Liver (tissue), 9 donors: ENCODE results near the gene PTPN18. TPM values are rescaled to one million over a fixed set of nuclear protein-coding genes. Genes with fewer than 3 reads are reported as not detected.

Source experiments
- DNase-seq: peaks from one replicate; pipeline ENCODE4 v3.0.0-alpha.2; 2017; ENCODE audit warnings: low spot score
- H3K27ac ChIP-seq, 2 donors: one replicate each; pipeline ENCODE4 v1.7.0; 2013; ENCODE audit warnings: inconsistent platforms in 2 of 2, low read length in 2 of 2, control low read depth in 1 of 2, low read depth in 1 of 2, mild to moderate bottlenecking in 1 of 2
- H3K27me3 ChIP-seq, 4 donors: one replicate each; pipeline versions ENCODE4 v1.6.1 to v1.7.0; 2013; ENCODE audit warnings: low read length in 3 of 4, inconsistent platforms in 1 of 4, mild to moderate bottlenecking in 1 of 4, moderate library complexity in 1 of 4; ENCODE audit not compliant: control insufficient read depth in 4 of 4, insufficient read depth in 4 of 4
- H3K36me3 ChIP-seq, 4 donors: one replicate each; pipeline versions ENCODE4 v1.6.1 to v1.7.0; 2013; ENCODE audit warnings: low read length in 3 of 4, mild to moderate bottlenecking in 3 of 4, low read depth in 1 of 4, moderate library complexity in 1 of 4; ENCODE audit not compliant: control insufficient read depth in 4 of 4, insufficient read depth in 3 of 4
- H3K4me1 ChIP-seq, 4 donors: one replicate each; pipeline versions ENCODE4 v1.6.1 to v1.7.0; 2013; ENCODE audit warnings: low read length in 3 of 4, mild to moderate bottlenecking in 3 of 4, moderate library complexity in 1 of 4; ENCODE audit not compliant: control insufficient read depth in 4 of 4, insufficient read depth in 4 of 4
- H3K4me3 ChIP-seq, 3 donors: one replicate each; pipeline versions ENCODE4 v1.6.1 to v1.7.0; 2013; ENCODE audit warnings: low read length in 3 of 3, control low read depth in 1 of 3, low read depth in 1 of 3, mild to moderate bottlenecking in 1 of 3
- H3K9ac ChIP-seq, 2 donors: one replicate each; pipeline ENCODE4 v1.7.0; 2013; ENCODE audit warnings: low read length in 2 of 2, mild to moderate bottlenecking in 2 of 2, moderate library complexity in 2 of 2, control low read depth in 1 of 2, low read depth in 1 of 2
- H3K9me3 ChIP-seq, 4 donors: one replicate each; pipeline versions ENCODE4 v1.6.1 to v1.7.0; 2013; ENCODE audit warnings: low read length in 3 of 4; ENCODE audit not compliant: control insufficient read depth in 4 of 4
- EGR1 ChIP-seq, 2 donors: IDR thresholded peaks; 2 replicates each; pipeline ENCODE4 v1.6.1; 2016 to 2018; ENCODE audit warnings: antibody characterized with exemption in 2 of 2, low read depth in 2 of 2
- FOXA1 ChIP-seq: IDR thresholded peaks from 2 replicates; pipeline ENCODE4 v1.6.1; 2016; ENCODE audit warnings: antibody characterized with exemption
- FOXA2 ChIP-seq: IDR thresholded peaks from 2 replicates; pipeline ENCODE4 v1.6.1; 2016; ENCODE audit warnings: antibody characterized with exemption
- GABPA ChIP-seq, 2 donors: IDR thresholded peaks in 1 of 2; conservative IDR thresholded peaks in 1 of 2; 2 replicates each; pipeline ENCODE4 v1.6.1; 2016; ENCODE audit warnings: antibody characterized with exemption in 2 of 2, mild to moderate bottlenecking in 1 of 2, moderate library complexity in 1 of 2
- HNF4A ChIP-seq, 2 donors: conservative IDR thresholded peaks; 2 replicates each; pipeline ENCODE4 v1.6.1; 2016; ENCODE audit warnings: antibody characterized with exemption in 2 of 2, mild to moderate bottlenecking in 2 of 2
- HNF4G ChIP-seq: IDR thresholded peaks from 2 replicates; pipeline ENCODE4 v1.6.1; 2016; ENCODE audit warnings: antibody characterized with exemption
- JUND ChIP-seq, 2 donors: IDR thresholded peaks; 2 replicates each; pipeline ENCODE4 v1.6.1; 2016; ENCODE audit warnings: antibody characterized with exemption in 2 of 2
- NR2F2 ChIP-seq: IDR thresholded peaks from 2 replicates; pipeline ENCODE4 v1.6.1; 2016; ENCODE audit warnings: antibody characterized with exemption
- RAD21 ChIP-seq, 2 donors: IDR thresholded peaks; 2 replicates each; pipeline ENCODE4 v1.6.1; 2016; ENCODE audit warnings: antibody characterized with exemption in 2 of 2, mild to moderate bottlenecking in 2 of 2
- RXRA ChIP-seq, 2 donors: IDR thresholded peaks; 2 replicates each; pipeline ENCODE4 v1.6.1; 2017 to 2018; ENCODE audit warnings: antibody characterized with exemption in 2 of 2, mild to moderate bottlenecking in 1 of 2
- SP1 ChIP-seq: IDR thresholded peaks from 2 replicates; pipeline ENCODE4 v1.6.1; 2018; ENCODE audit warnings: antibody characterized with exemption, mild to moderate bottlenecking
- TAF1 ChIP-seq: conservative IDR thresholded peaks from 2 replicates; pipeline ENCODE4 v1.6.1; 2016; ENCODE audit warnings: antibody characterized with exemption, mild to moderate bottlenecking
- YY1 ChIP-seq: IDR thresholded peaks from 2 replicates; pipeline ENCODE4 v1.6.1; 2016; ENCODE audit warnings: antibody characterized with exemption, mild to moderate bottlenecking
- ZBTB33 ChIP-seq: IDR thresholded peaks from 2 replicates; pipeline ENCODE4 v1.6.1; 2016; ENCODE audit warnings: antibody characterized with exemption
- WGBS: extraction: QIAGEN DNeasy Blood & Tissue Kit; methylation state at CpG from one replicate; pipeline ENCODE4 v1.1.7; 2013; 5-methylcytosine and 5-hydroxymethylcytosine counted together
- polyA plus RNA-seq, 2 donors: library from polyadenylated mRNA; stranded (reverse) in 1 of 2; unstranded in 1 of 2; fragments of 200-250 nt in 1 of 2; fragments of >200 nt in 1 of 2; fragmentation: Nextera tagmentation in 1 of 2; extraction: Ambion mirVana in 1 of 2; gene quantifications; one replicate each; pipeline versions ENCODE4 v1.2.1 to v1.2.3, GENCODE V29; 2013 to 2015
- total RNA-seq, 2 donors: library from RNA; depleted of rRNA; stranded (reverse); fragments of >200 nt; gene quantifications; one replicate each; pipeline ENCODE4 v1.2.3, GENCODE V29; 2014
- TF ChIP-seq, protein P1 (sequence below): fragments of 150-350 bp; IDR thresholded peaks from 2 replicates; pipeline ENCODE4 v1.5.1; 2017; ENCODE audit warnings: improper control_type of control experiment, low read depth, low read length; ENCODE audit not compliant: missing input control
- TF ChIP-seq, protein P2 (sequence below): IDR thresholded peaks from 2 replicates; pipeline ENCODE4 v1.6.1; 2016; ENCODE audit warnings: antibody characterized with exemption
- TF ChIP-seq, protein P3 (sequence below): IDR thresholded peaks from 2 replicates; pipeline ENCODE4 v1.6.1; 2016; ENCODE audit warnings: antibody characterized with exemption
- TF ChIP-seq, protein P4 (sequence below): IDR thresholded peaks from 2 replicates; pipeline ENCODE4 v1.6.1; 2016; ENCODE audit warnings: antibody characterized with exemption, mild to moderate bottlenecking
- donor health status: healthy.
- donor health status: healthy.
- donor health status: healthy.
- donor health status: healthy.
- donor health status: healthy.

PTPN18 gene
- total and polyA plus RNA-seq, 4 donors: 14.0 to 28.6 (median 16.7) TPM

- no peak for DNase-seq
- peak in 1 of 2 donors; percentile 31 for TF ChIP-seq RXRA (IDR thresholded peaks at IDR 0.05)
- TF ChIP-seq GABPA (IDR thresholded peaks at IDR 0.05 in 1 of 2, conservative IDR thresholded peaks at IDR 0.05 in 1 of 2): no peak
- TF ChIP-seq, protein P1, sequence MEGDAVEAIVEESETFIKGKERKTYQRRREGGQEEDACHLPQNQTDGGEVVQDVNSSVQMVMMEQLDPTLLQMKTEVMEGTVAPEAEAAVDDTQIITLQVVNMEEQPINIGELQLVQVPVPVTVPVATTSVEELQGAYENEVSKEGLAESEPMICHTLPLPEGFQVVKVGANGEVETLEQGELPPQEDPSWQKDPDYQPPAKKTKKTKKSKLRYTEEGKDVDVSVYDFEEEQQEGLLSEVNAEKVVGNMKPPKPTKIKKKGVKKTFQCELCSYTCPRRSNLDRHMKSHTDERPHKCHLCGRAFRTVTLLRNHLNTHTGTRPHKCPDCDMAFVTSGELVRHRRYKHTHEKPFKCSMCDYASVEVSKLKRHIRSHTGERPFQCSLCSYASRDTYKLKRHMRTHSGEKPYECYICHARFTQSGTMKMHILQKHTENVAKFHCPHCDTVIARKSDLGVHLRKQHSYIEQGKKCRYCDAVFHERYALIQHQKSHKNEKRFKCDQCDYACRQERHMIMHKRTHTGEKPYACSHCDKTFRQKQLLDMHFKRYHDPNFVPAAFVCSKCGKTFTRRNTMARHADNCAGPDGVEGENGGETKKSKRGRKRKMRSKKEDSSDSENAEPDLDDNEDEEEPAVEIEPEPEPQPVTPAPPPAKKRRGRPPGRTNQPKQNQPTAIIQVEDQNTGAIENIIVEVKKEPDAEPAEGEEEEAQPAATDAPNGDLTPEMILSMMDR: no peak
- peak; percentile 71 for TF ChIP-seq YY1
- no peak for TF ChIP-seq RAD21 (IDR thresholded peaks at IDR 0.05)
- peak; percentile 80 to 84 for TF ChIP-seq HNF4A (conservative IDR thresholded peaks at IDR 0.05)
- no peak for TF ChIP-seq FOXA2
- TF ChIP-seq, protein P2, sequence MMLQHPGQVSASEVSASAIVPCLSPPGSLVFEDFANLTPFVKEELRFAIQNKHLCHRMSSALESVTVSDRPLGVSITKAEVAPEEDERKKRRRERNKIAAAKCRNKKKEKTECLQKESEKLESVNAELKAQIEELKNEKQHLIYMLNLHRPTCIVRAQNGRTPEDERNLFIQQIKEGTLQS: no peak
- TF ChIP-seq, protein P3, sequence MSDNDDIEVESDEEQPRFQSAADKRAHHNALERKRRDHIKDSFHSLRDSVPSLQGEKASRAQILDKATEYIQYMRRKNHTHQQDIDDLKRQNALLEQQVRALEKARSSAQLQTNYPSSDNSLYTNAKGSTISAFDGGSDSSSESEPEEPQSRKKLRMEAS: peak; percentile 35
- no peak for TF ChIP-seq EGR1 (IDR thresholded peaks at IDR 0.05; ENCODE audit: low read depth in 2 of 2)
- TF ChIP-seq TAF1: peak; percentile 25
- no peak for TF ChIP-seq NR2F2
- no peak for TF ChIP-seq FOXA1
- TF ChIP-seq JUND (IDR thresholded peaks at IDR 0.05): peak in 1 of 2 donors; percentile 17
- no peak for TF ChIP-seq ZBTB33
- peak; percentile 61 for TF ChIP-seq SP1
- TF ChIP-seq, protein P4, sequence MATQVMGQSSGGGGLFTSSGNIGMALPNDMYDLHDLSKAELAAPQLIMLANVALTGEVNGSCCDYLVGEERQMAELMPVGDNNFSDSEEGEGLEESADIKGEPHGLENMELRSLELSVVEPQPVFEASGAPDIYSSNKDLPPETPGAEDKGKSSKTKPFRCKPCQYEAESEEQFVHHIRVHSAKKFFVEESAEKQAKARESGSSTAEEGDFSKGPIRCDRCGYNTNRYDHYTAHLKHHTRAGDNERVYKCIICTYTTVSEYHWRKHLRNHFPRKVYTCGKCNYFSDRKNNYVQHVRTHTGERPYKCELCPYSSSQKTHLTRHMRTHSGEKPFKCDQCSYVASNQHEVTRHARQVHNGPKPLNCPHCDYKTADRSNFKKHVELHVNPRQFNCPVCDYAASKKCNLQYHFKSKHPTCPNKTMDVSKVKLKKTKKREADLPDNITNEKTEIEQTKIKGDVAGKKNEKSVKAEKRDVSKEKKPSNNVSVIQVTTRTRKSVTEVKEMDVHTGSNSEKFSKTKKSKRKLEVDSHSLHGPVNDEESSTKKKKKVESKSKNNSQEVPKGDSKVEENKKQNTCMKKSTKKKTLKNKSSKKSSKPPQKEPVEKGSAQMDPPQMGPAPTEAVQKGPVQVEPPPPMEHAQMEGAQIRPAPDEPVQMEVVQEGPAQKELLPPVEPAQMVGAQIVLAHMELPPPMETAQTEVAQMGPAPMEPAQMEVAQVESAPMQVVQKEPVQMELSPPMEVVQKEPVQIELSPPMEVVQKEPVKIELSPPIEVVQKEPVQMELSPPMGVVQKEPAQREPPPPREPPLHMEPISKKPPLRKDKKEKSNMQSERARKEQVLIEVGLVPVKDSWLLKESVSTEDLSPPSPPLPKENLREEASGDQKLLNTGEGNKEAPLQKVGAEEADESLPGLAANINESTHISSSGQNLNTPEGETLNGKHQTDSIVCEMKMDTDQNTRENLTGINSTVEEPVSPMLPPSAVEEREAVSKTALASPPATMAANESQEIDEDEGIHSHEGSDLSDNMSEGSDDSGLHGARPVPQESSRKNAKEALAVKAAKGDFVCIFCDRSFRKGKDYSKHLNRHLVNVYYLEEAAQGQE: no peak
- peak; percentile 48 for TF ChIP-seq HNF4G
- H3K36me3 ChIP-seq: no peaks in the 10 kb centered on the region
- peak overlapping the region; percentile 59 to 81 (median 79) for H3K4me3 ChIP-seq
- peak overlapping the region; percentile 93 to 96 for H3K27ac ChIP-seq
- H3K27me3 ChIP-seq: no peaks in the 10 kb centered on the region
- H3K9me3 ChIP-seq: no peaks in the 10 kb centered on the region
- H3K9ac ChIP-seq: peak overlapping the region; percentile 55 to 71
- H3K4me1 ChIP-seq: peaks cover 3 to 15% (median 9%) of the 10 kb centered on the region in 4 donors
- 15% methylated on average over 17 of the region's 17 CpGs for WGBS
Measured at GRCh38 chr2:130391872-130392670, 36.2 kb downstream of the PTPN18 start.
